HG02885 (cell line): ENCODE data around the gene CERS1.
A peak's percentile ranks its signal among the peaks of the same experiment; 100 is the strongest.
"Not testable (repeated sequence)": the region's sequence is repeated elsewhere in the genome, so short reads cannot be mapped to it uniquely, and the experiment has no call there.

ENCODE experiments used
- ATAC-seq: cut with Tn5 transposase; IDR thresholded peaks from one replicate; pipeline ENCODE4 v1.9.1; 2021; ENCODE audit warnings: mild to moderate bottlenecking; ENCODE audit not compliant: unreplicated experiment, poor library complexity

Gene CERS1

GRCh38 chr19:18919900-18920214, 23.9 kb upstream of the CERS1 start:
- ATAC-seq: no peak

GRCh38 chr19:18919086-18919899, 23.3 kb upstream of the CERS1 start, which contains the start of the genes COPE and DDX49:
TSS of gene COPE (minus strand) at chr19:18919387. CDS start at chr19:18919348, 39 bp downstream.
TSS of gene DDX49 (plus strand) at chr19:18919715. CDS start at chr19:18919742, 27 bp downstream.
- peak; percentile 95 for ATAC-seq

GRCh38 chr19:18917593-18917992, 21.6 kb upstream of the CERS1 start:
- ATAC-seq: not testable (repeated sequence)

DNA sequence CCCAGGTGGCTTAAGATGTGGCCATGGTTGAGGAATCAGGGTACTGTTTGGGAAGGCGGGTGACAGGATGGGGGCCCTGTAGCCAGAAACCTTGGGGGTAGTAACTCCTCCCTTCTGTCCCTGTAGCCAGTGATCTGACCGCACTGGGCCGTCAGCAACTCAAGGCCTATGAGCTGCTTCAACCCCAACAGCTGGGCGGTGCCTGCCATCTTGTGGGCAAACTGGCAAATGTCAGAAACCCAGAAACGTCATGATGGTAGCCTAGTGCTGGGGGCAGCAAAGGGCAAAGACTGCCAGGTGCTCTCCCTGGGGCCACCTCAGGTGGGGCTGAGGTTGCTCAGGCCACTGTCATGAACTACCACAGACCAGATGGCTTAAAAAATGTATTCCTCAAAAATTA, 19.7 kb upstream of the CERS1 start:
- ATAC-seq: no peak

GRCh38 chr19:18913466-18913865, 17.5 kb upstream of the CERS1 start:
- ATAC-seq: no peak

DNA sequence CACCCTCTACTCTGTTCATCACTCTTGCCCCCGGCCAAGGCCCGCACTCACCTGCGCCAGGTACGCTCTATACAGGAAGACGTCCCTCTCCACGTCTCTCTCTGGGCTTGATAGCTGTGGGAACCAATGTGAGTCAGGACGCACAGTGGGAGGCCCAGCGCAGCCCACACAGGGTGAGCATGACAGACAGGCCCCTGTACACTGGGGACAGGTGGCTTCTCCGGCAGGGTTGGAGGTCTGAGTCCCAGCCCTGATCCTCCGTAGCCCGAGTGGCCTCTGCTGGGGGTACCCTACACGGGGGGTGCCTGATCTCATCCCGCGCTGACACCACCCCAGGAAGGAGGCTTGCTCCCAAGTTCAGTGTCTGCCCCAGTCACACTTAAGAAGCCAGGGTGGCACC, 17.0 kb upstream of the CERS1 start:
- ATAC-seq: no peak

- no peak for ATAC-seq
Measured at GRCh38 chr19:18910801-18911436, 15.0 kb upstream of the CERS1 start.

- no peak for ATAC-seq
Measured at GRCh38 chr19:18910010-18910409, 14.1 kb upstream of the CERS1 start.

DNA sequence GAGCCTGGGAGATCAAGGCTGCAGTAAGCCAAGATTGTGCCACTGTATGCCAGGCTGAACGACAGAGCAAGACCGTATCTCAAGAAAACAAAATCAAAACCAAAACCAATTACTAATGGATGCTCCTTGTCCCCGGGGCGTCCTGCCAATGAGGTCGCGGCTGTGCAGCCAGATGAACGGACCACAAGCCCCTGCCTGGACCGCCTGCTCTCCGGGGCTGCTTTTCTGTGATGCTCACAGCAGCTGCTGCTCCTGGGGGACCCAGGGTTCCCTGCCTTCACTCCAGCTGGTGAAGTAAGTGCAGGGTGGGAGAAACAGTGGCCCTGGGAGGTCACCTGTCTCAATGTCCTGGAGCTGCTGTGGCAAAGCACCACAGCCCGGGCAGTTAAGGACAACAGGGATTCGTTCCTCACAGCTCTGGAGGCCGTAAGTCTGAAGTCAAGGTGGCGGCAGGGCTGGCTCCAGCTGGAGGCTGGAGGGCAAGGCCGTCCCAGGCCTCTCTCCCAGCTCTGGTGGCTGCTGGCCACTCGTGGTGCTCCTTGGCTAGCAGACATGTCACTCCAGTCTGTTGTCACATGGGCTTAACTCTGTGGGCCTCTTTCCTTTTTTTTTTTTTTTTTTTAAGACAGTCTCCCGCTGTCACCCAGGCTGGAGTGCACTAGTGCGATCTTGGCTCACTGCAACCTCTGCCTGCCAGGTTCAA, 13.1 kb upstream of the CERS1 start:
- ATAC-seq: no peak

DNA sequence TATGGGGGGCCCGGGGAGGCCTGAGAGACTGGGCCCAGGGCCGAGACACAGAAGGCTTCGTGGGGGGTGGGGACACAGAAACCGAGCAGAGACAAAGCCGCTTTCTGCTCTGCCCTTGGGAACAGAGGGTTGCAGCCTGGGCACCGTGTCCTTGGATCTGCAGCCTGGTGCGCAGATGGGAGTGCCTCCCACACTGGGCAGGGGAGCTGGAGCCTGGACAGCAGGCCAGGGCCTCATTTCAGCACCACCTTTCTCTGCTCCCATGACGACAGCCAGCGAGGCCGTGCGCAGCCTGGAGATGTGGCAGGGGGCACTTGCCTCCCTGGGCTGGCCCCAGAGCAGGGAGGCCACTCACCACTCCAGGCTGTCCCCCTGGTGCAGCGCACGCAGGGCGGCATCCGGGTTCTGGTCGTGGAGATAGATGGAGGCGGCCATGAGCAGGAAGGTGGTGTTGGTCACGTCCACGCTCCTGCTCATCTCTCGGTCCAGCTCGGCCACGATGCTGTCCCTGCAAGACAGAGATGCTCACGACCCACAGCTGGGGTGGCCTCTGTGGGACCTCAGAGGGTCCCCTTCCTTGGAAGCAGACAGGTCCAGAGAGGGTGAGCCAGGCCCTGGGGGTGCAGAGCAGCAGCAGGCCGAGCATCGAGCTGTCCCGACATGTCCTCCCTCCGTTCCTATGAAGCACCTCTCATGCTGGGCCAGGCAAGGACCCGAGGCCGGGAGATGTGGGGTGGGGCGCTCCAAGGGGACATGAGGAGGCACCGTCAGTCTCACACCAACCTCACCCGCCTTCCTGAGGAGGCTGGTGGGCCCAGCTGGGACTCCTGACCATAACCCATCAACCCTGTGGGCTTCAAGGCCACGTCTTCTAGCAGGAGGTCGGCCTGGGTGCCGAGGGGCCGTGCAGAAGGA, 10.9 kb upstream of the CERS1 start:
- no peak for ATAC-seq

DNA sequence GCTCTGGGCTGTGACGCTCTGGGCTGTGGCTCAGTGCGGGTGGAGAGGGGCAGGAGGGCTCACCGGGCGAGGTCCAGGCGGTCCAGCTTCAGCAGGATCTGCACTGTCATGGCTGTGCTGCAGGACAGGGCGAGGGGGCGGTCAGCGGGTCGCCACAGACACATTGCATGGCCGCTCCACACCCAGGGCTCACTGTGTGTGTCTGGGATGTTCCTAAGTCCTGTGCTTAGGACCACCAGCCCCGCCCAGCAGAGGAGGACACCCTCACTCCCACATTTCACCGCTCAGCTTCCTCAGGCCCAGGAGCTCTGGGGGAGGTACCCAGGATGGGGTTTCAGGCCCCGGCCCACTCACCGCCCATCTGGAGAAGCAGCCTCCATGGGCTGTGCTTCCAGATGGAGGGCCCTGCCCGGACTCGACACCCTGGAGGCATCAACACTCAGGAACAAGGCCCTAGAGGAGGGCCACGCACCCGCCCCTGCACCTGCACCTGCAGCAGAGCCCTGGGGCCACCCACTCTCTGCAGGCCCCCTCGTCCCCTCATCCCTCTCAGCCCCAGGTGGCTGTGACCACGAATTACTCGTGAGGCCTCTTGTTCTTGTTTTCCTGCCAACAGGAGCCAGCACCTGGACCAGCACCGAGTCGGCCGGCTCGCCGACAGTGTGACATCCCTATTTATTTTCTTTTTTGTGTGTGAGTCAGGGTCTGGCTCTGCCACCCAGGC, 9.7 kb upstream of the CERS1 start:
- no peak for ATAC-seq

GRCh38 chr19:18905058-18905456, 9.1 kb upstream of the CERS1 start:
- no peak for ATAC-seq

GRCh38 chr19:18904334-18905057, 8.5 kb upstream of the CERS1 start:
- no peak for ATAC-seq

GRCh38 chr19:18903156-18904037, 7.4 kb upstream of the CERS1 start:
- ATAC-seq: no peak

DNA sequence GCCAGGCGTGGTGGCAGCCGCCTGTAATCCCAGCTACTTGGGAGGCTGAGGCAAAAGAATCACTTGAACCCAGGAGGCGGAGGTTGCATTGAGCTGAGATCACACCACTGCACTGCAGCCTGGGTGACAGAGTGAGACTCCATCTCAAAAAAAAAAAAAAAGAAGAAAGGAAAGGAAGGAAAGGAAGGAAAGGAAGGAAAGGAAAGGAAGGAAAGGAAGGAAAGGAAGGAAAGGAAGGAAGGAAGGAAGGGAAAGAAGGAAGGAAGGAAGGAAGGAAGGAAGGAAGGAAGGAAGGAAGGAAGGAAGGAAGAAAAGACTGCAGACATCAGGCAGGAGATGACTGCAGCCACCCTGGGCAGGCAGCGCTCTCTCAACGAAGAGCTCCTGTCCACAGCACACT, 6.6 kb upstream of the CERS1 start:
- not testable (repeated sequence) for ATAC-seq

- no peak for ATAC-seq
Measured at GRCh38 chr19:18901491-18901890, 5.5 kb upstream of the CERS1 start.

DNA sequence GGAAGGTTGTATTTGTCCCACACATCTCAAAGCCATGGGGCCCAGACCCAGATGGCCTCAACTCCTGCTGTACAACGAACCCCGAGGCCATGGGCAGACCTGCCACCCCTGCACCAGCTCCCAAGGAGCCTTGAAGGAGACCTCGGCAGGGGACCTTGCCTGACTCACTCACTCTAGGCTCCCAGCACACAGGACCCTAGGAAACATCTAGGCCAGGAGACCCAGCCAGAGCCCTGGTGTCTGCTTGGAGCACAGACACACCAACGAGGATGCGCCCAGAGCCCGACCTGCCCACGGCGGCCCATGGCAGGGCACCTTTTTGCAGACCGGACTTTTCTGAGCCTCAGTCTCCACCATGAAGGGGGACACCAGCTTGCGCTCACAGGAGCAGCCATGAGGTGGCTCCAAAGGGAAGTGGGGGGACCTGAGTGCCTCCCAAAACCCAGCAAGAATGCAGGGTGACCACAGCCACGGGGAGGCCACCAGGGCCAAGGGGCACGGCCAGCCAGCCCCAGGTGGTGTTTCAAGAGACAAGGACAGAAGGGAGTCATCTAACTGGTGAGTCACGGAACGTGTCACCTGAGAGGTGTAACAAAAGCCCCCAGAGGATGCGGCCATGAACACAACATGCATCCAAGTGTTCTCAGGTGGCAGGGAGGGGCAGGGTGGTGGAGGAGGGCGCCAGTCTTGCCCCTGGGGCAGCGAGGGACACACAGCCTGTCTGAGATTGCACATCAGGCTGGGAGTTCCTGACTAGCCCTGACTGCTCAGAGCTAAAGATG, 4.9 kb upstream of the CERS1 start:
- ATAC-seq: no peak
